NT2/D1 (cell line): ENCODE results near the gene USP21.

Experiments
- SUZ12 ChIP-seq: IDR thresholded peaks from 2 replicates; pipeline ENCODE4 v1.6.1; 2011; ENCODE audit not compliant: insufficient read length, insufficient read depth; ENCODE audit errors: extremely low read depth
- ZNF274 ChIP-seq: IDR thresholded peaks from 2 replicates; pipeline ENCODE4 v1.6.1; 2011; ENCODE audit warnings: mild to moderate bottlenecking, low read depth, low read length

- TF ChIP-seq ZNF274 (no peak), SUZ12 (no peak)
Measured at GRCh38 chr1:161166669-161167548, 7.6 kb downstream of the USP21 start.
